Amniotic epithelial cell (primary cell): ENCODE measurements around the gene MINDY4.

Source experiments
- DNase-seq: peaks from one replicate; pipeline ENCODE4 v3.0.0-alpha.2; 2010; ENCODE audit warnings: low read depth

The MINDY4 gene

DNA sequence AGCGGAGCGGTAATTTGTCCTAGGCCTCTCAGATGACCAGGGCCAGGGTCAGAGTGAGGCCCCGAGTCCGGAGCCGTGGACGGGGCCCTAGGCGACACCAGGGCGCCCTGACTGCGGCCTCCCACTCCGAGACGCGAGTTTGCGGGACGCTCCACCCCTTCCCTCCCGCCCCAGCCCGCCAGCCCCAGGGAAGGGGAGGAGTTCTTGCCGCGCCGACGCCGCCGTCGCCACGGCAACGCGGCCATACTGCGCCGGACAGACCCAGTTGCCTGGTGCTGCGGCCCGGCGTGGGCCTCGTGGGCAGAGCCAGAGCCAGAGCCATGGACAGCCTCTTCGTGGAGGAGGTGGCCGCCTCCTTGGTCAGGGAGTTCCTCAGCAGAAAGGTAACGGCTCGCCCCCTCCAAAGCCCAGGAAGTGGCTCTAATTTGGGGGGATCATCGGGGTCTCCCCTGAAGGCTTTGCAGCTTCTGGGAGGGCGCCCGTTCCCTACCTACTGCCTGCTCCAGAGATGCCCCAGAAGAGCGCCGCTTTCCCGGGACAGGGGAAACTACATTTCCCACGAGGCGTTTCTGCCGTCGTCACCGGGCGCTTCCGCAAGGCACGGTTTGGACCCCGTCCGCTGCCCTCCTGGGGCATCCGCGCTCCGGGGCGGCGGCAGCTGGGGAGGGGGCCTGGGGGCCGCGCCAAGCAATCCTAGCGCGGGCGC, at the start of gene MINDY4:
TSS of gene MINDY4 (plus strand) at position 244 of the 706 bp plus-strand sequence. CDS start at position 321, 77 bp downstream.
- DNase-seq: peak; percentile 80

DNA sequence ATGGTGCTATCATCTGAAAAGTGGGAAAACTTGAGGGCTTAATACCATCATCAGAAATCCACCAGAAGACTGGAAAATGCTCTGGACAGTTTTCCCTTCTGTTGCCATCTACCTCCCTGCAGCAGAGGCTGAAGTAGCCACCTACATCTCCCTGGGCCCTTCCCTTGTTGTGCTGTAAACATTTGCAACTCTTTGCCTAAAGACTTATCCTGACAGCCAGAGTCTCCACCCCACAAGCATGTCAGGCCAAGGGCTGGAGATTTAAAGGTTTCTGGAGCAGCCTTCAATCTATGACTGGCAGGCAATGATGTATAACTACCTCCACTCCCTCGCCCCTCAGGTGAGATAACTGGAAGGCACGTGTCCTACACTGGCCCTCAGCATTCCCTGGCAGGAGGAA, 49.0 kb upstream of the MINDY4 start:
- no peak for DNase-seq

DNA sequence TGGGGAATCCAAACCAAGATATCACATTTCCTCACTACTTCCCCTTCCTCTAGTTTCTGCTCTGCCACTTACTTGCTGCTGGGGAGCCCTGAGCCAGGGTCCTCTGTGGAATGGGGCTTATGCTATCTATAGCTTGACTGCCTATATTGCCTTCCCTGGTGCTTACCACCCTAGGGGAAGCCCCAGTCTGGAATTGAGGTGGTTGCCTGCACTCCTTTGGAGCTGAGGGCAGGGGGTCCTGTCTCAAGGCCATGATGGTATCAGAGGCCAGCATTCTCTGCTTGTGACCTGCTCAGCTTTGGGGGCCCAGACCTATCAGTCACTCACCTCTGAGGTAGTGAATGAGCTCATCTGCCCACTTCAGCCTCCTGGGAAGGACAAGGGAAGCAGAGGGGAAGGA, 48.5 kb upstream of the MINDY4 start:
- DNase-seq: no peak

DNA sequence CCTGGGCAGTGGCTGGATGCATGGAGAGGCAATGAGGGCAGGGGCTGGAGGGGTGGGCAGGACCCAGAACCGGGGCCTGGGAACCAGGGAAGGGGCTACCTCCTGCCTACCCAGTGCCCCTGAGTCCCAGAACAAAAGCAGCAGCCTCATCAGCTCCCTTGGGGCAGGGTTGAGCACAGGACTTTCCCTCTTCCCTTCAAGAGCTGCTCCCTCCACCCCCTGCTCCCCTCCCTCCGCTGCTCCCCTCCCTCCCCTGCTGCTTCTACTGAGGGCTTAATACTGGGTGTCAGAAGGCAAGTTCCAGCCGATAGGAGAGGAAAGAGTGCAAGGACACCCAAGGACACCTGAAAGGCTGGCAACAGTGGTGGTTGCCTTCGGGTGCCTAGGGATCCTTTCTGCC, 47.4 kb upstream of the MINDY4 start:
- DNase-seq: no peak

DNA sequence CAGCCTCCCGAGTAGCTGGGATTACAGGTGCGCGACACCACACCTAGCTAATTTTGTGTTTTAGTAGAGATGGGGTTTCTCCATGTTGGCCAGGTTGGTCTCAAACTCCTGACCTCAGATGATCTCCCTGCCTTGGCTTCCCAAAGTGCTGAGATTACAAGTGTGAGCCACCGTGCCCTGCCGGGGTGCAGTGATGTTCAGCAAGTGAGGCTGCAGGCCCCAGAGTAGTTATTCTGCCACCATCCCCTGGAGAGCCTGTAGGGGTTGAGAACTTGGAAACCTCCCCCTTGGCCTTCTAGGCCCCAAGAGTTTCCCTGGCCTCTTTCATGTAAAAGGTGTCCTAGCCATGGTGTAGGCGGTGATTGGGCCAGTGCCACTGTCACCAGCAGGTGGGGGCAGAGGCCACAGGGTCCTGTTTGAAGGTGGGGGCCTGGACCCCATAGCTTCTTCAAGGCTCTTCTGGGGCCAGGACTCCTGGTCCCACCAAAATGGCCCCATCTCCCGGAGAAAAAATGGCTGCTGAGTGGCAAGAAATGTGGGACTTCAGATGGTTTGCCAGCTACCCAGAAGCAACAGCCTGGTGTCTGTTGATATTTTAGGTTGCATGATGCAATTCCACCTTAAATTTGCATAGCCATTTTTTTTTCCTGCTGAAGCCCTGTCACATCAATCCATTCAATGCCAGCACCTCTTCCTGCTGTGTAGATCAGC, 44.8 kb upstream of the MINDY4 start:
- DNase-seq: no peak

DNA sequence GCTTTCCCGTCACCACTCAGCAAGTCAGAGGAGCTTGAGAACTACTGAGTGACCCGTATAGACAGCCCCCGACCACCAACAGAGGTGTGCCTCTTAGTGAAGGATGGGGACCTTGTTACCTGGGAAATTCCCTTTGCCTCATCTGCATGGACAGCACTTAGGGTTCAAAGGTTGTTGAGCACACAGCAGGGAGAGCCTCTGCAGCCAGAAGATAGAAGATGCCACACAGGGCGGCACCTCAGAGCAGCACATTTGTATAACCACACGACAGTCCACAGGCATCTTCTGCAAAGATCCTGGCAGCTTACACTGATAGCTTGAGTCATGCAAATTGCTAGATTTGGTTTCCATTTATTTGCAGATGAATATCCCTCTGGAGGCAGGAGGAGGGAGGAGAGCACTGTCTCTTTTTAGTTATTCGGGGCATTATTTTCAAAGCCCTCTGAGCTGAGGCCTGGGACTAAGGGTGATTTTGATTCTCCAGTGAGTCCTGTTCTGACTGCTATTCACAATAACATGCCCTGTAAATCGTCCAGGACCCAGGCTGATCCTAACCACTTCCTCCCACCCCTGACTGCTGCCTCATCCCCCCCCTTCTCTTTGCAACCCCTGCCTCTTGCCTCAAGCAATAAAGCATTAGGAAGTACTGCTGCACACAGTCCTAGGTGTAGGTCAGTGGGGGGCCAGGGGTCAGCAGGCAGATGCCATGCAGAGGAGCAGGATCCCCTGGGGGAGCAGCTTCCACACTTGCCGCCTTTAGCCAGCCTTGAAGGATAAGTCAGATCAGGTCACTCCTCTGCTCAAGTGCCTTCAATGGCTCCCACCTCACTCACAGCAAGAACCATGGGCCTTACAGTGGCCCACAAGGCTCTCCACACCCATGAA, 43.9 kb upstream of the MINDY4 start:
- DNase-seq: no peak

DNA sequence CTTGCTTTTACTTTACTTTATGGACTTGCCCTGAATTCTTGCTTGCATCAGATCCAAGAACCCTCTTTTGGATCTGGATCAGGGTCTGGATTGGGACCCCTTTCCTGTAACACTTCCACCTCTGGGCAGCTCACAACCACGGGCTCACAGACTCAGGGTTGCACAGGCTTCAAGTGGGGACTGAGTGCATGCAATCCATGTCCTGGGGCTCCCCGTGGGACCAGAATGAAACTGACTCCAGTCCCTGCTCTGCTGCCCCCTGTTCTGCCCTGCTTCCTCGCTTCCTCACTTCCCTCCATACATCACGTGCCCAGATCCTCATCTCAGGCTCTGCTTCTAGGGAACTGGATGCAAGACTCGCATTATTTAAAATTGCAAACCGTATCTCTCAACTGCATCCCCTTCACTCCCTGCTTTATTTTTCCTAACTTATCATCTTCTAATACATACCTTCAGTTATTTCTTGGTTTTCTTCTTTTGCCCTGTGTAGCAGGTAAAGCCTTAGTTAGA, 42.6 kb upstream of the MINDY4 start:
- DNase-seq: no peak

DNA sequence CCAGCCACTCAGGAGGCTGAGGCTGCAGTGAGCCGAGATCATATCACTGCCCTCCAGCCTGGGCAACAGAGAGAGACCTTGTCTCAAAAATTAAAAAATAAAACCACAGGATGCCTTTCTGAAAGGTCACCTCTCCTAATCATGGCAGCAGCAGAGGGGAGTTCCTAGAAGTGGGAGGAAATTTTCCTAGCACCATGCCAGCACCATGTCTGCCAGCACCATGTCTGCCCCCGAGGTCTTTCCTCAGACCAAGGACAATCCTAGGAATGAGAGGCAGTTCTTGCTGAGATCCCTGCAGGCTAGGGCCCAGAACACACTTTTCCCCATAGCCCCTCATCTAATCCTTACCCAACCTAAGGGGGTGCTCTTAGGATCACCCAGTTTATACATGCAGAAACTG, 41.6 kb upstream of the MINDY4 start:
- no peak for DNase-seq

DNA sequence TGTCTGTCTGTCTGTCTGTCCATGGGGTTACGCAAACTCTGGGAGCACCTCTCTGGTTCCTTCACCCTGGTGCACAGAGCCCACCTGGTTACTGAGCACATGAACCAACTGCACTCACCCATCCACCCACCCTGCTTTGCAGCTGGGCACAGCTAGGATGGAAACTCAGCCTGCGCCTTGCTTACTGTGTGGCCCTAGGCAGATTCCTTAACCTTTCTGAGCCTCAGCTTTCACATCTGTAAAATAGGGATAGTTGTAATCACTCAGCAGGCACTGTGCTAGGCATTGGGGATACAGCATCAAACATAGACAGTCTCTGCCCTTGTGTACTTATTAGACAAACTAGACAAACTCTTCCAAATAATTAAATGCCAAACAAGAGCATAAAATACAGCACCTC, 41.1 kb upstream of the MINDY4 start:
- no peak for DNase-seq

DNA sequence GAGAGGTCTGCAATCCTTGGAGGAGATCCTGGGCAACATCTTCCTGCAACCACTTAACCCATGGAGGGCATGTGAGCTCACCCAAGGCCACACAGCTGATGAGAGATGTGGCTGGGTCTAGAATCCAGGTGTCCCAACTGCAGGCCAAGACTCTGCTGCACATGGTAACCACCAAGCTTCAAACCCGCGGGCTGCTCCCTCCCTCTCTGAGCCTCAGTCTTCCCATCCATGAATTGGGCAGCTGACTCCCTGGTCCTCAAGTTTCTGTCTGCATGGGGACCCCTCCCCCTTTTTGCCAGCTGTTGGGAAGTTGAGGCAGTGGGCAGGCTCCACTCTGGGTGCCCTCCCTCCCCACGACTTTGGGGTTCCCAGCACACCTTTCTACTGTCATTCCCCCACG, 40.2 kb upstream of the MINDY4 start:
- DNase-seq: no peak

DNA sequence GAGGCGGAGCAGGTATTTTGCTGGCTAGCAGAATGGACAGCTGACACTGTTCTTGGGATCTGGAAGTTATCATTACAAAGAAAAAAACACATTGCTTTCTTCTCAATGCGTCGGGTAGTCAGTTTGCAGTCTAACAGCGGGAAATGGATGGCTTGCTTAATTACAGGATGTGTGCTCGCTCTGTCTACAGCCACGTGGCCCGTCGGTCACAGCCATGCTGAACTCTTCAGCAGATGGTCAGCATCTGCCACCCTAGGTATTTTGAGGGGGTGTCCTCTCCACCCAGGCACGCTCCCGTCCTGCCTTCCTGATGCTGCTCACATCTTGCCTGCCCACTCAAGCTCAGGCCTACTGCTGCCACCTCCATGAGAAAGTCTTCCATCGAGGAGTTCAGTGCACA, 39.6 kb upstream of the MINDY4 start:
- no peak for DNase-seq

DNA sequence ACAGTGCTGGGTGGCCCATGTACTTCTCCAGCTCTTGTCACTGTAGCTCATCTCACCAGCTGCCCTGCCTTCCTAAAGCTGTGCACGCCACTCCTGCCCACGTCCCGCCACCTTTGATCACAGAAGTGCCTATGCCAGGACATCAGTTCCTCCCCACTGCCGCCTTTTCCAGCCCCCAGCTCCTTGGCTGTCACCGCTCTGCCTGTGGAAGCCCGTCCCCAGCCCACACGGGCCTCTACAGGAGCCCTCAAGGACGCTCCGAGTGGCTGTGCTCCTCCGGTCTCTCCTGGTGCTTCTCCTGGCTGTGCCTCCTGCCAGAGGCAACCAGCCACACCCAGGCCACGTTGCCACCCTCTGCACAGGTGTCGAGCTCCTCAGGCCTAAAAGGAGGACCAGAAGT, 38.6 kb upstream of the MINDY4 start:
- DNase-seq: no peak

DNA sequence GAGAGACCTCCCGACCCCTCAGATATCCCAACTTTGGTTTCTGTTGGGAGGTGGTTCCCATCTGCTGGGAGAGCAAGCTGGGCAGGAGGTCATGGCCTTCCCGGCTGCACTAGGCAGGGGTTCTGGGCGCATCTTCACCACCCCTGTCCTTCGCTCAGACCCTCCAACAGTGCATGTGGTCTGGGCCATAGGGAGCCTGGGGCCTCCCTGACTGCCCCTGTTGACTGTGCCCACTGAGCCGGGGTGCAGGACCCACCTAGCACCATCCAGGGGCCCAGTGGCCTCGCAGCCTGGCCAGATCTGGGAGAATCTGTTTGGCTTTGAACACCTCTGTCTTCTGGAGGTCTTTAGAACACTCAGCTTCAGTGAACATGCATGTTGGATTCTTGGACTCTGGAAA, 38.0 kb upstream of the MINDY4 start:
- no peak for DNase-seq

DNA sequence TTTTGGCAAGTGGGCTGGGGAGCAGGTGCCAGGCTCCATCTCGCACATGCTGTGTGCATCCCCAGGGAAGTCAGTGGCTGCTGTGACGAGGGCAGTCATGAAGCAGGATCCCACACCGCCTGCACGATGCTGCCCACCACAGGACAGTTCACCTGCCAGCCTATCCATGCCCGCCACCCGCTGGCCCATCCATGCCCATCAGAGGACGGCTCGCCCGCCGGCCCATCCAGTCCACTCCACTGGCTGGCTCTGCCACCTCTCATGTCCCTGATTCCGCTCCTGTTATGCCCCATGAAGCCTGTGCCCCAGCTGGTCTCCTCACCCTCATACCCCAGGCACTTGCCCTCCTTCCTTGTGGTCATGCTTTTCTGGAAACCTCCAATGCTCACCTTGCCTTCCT, 37.5 kb upstream of the MINDY4 start:
- no peak for DNase-seq

DNA sequence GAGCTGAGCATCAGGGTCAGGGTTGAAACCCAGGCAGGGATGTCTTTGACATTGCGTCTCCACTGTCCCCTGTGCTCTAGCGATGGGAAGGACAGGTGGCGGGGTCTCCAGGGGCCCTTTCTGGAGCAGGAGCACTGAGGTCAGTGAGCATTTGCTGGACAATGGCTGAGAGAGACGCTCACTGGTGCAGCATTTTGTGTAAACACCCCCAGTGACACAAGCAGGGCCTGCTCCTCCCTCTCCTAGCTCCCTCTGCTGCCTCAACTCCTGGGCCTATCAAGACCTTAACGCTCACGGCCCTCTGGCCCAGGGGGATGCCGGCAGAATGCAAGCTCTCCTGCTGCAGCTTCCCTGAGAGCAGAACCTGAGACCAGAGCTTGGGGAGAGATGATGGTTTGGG, 36.7 kb upstream of the MINDY4 start:
- no peak for DNase-seq

DNA sequence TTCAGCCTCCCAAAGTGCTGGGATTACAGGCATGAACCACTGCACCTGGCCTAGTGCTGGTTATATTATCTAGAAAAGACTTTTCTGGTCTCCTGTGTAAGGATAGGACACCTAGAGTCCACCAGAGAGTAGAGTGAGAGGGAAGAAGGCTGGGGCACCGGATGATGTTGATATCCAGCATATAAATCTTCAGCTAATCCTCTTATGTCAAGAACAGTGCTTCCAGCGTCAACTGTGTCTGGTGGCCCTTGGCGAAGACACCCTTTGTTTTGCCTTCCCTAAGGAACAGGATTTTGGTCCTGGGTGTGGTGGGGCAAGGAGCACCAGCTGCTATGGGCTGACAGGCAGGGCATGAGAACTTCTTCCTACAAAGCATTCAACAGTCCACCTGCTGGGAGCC, 35.6 kb upstream of the MINDY4 start:
- no peak for DNase-seq

DNA sequence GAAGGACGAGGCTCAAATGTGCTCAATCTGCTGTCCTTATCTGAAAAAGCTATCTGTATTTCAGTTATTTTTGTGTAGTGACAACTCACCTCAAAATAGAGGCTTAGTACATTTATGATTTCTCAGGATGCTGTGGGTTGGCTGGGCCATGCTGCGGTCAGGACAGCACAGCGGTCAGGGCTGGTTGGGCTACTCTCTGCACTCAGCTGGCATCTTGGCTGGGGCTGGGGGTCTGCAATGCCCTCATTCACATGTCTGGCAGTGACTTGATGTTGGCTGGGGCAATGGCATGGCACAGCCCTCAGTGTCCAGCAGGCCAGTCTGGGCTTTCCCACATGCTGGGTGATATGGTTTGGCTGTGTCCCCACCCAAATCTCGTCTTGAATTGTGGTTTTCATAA, 34.9 kb upstream of the MINDY4 start:
- no peak for DNase-seq

DNA sequence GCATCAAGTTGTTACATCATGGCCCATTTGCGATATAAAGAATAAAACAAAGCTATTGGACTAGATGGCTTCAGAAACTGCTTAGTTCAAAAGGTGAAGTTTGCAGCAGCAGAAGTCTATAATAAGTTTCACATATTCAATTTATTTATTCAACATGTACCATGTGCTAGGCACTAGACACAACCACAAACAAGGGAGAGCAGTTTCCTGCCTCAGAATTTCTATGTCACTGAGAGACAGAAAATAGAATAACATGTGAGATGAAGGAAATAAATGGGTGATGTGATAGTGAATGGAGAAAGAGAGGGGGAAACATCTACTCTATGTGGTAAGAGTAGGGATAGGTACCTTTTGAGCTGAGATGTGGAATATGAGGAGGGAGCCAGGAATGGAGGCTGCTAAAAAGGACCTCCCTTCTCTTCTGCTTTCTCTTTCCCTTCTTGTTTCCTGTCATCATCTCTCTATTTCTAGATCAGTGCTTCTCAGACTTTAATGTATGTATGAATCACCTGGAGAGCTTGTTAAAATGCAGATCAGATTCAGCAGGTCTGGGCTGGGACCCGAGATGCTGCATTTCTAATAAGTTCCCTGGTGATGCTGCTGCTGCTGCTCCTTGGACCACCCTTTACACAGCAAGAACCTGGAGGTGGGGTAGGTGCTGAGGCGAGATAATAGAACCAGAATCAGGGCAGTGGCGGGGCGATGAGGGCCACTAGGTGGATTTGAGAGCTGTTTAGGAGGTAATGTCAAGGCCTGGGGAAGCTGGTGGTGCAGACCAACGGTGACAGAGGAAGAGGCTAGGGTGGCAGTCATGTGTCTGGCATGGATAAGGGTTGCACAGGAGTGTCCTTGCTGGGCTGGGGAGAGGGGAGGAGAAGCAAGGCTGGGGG, 32.9 kb upstream of the MINDY4 start:
- DNase-seq: no peak

DNA sequence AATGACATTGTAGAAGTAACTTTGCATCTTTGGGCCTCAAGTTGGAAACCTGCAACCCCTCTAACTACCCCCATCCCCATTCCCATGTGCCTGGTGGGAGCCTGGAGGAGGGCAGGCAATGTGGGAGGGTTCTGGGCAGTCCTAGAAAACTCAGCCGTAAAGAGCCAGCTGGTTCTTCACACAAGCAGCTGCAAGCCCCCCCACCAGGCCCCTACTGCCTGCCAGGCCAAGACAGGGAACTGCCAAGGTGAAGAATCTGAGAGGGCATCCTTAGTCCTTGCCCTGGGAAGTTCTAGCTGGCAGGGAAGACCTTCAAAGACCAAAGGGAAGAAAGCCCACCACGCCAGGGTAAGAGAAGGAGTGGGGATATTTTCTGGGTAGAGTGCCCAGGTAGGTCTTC, 31.5 kb upstream of the MINDY4 start:
- DNase-seq: no peak

DNA sequence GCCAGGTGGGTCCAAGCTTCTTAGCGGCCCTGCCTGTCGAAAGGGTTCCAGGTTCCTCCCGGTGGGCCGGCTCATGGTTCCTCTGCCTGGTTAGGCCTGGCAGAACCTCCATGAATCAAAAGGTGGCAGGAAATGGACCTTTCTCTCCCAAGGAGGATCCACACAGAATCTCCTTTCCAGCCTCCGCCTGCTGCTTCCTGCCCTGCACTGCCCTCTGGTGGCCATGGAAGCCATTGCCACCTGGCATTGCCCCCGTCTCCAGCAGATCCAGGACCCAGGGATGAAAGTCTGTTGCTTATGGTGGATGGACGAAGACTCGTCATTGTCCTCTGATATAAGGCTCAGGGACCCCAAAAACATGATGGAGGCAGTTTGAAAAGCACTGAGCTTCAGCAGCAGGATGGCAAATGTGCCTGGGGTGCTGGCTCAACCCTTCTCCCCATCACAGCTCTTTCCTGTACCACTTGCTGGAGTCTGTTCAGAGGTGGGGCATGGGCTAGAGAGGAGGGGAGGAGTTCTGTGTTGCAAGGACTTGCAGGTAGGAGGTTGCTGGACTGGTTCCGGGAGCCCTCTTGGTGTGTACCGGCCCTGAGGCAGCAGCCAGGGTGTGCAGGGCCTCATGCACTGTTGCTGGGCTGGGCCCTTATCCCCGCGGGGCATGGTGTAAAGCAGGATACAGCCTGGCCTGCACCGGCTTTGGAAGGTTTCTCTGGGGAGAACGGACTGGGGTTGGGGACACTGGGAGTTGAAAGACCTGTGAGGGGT, 30.6 kb upstream of the MINDY4 start:
- peak; percentile 29 for DNase-seq

DNA sequence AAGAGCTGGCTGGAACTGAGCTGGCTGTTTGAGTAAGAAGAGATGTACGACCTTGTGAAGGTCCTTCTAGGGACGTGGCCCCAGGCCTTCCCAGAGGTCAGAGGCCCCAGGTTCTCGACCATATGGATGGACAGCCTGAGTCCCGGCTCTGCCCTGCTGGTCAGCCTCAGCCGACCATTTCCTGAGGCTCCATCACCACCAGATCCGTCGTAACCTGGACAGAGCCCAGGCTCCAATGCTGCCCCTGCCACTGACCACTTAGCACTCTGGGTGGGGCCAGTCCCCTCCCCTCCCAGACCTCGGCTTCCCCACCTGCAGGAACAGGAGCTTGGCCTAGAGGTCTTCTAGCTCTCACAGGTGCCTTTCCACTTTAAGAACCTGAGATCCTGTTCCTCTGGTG, 29.9 kb upstream of the MINDY4 start:
- DNase-seq: no peak
